NCI-H187 (cell line): Measurements from ENCODE around the gene ATP6V1G3.
"Not testable (repeated sequence)": the region's sequence is repeated elsewhere in the genome, so short reads cannot be mapped to it uniquely, and the experiment has no call there.

Experiments used
- DNase-seq, 2 experiments: peaks; one replicate each; lab custom pipeline; 2025; lab: John Stamatoyannopoulos, UW

Gene ATP6V1G3

DNA sequence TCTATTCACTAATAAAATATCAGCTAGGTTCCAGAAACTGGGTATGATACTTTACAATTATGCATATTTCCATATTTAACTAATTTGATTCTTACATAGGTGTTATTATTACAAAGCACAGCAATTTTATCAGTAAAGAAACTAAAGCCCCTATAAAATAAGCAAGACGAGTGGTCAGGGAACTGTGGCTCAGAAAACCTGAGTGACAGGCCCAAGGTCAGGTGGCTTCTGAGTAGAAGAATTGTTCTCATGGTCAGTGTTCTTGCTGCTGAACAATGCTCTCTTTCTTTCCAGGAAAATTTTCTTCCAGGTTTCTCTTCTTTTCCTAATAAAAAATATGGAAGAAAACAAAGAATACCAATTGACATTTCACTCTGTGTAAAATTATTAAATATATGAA, 2.2 kb upstream of the ATP6V1G3 start:
- DNase-seq: no peak

DNA sequence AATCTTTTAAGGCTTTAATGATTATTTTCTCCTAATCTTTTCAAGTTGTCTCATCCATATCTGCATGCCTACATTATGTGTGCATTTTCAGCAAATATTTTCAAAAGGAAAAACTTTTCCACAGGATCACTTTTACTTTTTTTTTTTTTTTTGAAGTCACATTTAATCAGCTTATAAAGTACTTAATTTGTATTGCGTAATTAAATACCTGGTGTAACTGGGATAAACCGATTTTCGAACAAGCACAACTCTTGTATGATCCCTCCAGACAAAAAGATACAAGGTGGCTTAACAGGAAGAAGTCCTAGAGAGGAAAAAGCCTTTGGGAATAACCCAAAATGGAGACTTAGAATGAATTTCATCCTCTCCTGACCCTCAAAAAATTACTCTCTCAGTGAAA, 1.3 kb upstream of the ATP6V1G3 start:
- no peak for DNase-seq

DNA sequence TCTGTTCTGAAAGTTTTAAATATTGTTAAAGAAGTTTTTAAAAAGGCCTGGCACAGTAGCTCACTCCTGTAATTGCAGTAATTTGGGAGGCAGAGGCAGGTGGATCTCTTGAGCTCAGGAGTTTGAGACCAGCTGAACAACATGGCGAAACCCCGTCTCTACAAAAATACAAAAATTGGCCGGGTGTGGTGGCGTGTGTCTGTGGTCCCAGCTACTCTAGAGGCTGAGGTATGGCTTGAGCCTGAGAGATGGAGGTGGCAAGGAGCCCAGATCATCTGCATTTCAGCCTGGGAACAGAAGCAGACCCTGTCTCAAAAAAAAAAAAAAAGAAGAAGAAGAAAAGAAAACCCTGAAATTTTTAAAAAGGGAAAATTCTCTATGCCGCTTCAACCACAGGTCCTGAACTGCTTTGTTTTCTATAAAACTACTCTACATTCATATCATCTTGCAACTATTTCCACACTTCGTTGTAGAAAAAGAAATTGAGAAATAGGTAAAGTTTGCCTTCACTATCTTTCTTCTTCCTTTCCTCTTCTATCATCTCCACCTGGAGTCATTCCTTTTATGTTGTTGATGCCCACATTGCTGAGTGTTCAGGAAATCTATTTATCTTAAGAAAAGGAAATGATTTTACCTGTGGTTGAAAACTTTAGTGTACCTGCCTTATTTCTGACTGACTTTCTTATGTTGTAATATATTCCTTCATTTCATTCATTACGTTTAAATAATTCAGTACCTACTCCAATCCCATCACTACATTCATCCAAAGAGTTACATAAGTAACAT, 1.7 kb downstream of the ATP6V1G3 start:
- no peak for DNase-seq

DNA sequence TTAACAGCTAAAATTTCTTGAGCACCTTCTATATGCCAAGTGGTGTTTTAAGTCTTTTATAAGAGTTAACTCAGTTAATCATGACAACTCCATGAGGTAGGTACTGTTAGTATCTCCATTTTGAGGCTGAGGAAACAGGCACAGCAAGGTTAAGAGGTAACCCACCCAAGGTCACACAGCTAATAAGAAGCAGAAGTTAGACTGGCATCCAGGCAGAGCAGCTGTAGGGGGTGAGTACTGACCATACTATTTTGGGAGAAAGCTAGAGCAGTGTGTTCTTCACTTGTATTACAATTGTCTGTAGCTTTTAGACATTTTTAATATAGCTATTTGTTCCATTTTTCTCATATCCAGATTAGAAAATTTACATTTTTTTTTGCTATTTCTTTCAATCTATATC, 4.8 kb downstream of the ATP6V1G3 start:
- DNase-seq: no peak

DNA sequence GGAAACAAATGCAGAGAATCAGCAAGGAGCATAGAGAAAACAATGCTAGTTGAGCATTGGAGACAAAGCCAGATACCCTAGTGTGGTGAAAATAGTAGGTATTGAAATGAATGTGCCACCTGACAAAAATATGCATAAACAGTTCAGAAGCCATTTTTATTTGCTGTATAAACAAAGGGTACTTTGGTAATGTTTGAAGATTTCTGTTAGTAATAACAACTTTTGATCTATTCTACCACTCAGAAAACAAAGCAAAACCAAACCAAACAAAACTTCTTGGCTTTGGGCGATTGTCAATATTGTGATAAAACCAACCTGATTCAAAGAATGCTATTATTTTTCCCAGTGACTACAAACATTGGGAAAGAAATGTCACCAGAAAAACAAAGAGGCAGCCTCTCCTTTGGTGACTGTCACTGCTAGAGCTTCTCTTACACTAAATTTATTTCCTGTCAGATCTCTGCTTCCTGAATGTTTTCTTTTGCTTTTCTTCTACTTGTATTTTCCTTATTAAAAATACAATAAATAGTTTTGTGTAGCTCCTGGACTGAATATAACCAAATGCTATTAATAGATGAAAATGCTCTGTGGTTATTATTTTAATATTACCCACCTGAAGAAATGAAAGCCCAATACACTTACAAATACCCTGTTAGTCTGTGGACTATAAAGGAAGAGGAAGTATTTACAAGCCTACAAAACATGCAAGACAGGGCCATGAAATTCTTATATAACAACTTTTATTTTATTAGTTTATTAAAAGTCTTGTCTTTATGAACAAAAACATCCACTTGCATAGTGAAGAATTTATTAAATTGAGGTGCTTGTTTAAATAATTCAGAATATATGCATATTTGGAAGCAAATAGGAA, 5.7 kb downstream of the ATP6V1G3 start:
- DNase-seq: no peak

DNA sequence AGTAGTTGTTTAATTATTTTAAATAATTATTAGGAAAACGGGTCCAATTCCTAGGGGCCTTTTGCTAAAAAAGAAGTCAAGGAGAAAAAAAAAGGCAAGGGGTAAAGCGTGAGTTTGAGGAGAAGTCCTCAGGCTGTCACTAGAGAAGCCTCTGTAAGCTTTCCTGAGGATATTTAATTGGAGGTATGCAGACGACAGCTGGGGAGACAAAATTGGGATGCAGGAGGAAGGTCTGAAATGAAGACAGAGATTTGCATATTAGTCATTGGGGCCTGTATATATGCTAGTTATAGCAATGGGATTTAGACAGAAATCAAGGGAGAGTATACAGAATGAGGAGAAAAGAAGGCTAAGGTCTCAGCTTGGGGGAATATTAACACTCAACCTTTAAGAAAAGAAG, 8.6 kb downstream of the ATP6V1G3 start:
- no peak for DNase-seq

DNA sequence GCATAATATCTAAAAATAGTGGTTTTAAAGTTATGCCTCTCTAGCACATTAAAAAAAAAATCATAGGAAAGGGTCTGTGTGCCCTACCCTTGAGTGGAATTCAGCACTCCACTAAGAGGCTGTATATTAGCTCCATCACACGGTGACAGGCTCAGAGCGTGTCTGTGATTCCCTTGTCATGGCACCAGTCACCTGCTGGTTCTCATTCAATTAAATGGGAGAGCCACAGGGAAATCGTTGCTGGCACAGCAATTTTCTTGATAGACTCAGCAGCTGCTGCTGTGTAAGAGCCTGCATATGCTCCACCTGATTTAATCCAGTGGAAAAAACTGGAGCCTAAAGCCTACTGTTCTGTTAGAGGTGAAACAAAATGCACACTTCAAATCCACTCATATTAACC, 9.5 kb downstream of the ATP6V1G3 start:
- peak; percentile 8 to 26 for DNase-seq

DNA sequence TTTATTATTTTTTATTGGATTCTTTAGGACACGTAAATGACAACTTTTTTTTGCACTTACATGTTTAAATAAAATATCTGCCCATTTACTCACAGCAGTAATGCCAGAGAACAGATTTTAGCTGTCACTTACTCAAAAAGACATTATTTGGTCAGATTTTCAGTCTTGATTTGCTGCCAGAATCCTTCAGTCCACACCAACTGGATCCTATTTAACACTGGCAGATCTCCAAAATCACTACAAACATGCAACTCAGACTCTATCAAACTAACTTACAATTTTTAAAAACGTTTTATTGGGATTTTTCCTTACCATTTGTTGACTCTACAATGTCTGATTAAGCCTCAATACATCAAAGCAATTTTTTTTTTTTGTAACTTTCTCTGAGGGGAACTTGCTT, 11.1 kb downstream of the ATP6V1G3 start:
- no peak for DNase-seq

DNA sequence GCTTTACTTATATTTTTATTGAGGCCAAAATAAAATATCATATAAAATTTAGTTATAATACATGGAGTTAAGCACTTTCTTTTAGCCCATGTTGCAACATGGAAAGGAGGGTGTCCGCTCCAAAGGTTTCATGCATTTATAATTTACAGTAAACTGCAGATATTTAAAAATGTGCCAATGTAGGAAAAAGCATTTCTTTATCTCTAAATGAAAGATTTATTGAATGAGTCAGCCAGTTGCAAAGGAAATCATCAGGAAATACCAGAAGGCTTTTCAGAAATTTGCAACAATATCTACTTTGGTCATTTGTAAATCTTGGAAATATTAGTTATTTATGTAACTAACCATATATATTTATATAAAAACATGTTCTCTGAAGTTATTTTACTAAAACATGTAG, 12.1 kb downstream of the ATP6V1G3 start:
- no peak for DNase-seq

DNA sequence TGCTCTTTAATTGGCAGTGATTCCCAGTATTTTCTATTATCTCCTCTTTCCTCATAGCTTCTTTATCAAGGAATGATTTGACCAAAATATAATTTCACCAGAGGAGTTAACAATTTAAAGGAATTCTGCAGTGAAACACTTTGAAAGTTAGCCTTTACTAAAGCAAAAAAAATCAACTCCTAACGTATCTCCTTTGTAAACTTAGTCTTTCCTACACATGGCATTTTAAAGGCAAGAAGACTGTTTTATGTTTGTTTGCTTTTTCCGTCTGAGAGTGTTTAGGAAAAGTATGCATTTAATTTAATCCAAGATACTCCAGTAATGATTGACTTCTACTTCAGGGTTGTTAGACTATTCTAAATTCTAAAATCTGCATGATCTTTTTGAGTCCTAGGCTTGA, 15.9 kb downstream of the ATP6V1G3 start:
- no peak for DNase-seq

DNA sequence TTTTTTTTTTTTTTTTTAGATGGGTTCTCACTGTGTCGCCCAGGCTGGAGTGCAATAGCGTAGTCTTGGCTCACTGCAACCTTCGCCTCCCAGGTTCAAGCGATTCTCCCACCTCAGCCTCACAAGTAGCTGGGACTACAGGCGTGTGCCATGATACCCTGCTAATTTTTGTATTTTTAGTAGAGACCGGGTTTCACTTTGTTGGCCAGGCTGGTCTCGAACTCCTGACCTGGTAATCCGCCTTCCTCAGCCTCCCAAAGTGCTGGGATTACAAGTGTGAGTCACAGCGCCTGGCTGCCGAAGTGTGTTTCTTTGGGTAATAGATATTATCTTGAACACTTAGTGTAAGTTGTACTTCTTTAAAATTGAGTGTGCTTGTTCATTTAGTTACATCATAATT, 16.4 kb downstream of the ATP6V1G3 start:
- not testable (repeated sequence) for DNase-seq

DNA sequence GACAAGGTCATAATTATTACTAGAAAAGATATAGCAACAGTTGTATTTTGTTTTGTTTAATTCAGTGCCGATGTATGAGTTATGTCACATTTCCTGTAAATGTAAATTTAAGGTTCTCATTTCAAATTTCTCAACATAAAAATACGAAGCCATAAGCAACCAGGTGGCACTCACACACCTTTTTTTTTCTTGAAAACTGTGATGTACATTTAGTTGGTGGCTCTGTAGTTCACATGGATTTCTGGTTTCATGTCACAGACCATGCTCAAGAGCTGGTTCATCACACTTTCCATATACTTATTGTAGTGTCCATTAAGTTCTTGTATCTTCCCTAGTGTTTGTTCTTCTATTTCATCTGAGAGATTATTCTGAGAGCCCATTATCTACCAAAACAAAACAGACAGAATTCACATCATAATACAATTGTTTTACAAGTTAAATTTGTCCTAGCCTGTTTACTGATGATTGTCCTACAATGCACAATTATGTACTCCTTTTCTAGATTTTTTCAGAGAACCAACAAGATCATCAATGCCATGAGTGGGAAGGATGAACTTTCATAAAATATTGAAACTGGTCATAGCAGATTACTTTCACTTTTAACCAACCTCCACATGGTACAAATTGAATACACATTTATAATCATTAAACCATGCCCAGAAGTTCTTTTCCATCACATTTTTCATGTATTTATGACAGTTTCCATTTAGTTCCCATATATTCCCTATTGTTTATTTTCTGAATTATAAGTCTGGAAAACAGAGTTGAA, 17.1 kb downstream of the ATP6V1G3 start:
- DNase-seq: no peak

DNA sequence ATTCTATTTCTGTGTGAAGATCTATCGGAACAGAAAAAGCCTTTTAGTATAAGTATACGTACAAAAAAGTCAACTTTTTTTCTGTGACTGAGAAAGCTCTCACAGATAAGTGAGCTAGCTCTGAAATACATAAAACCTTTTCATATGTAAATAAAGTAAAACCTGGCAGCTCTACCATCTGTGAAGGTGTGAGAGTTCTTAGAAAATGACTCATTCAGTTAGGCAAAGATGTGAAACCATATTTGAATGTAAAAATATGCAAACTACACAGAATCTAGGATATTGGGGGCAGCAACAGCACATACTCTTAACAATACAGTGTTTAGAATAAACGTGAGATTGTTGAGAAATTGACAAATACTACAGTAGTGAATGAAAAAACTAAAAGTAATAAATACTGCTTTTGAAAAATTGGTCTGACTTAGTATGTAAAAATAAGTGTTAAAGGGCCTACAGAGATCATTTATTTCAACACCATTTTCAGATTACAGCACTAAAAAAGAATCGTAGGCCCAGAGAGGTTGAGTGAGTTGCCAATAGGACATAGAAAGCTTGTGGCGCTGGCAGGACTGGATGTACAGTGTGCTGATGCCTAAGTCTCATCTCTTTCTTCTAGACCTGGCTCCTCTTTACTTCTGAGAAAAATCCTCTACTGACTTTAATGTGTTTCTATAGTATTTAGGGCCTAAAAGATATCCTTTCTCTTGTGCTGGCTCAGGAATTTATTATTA, 19.8 kb downstream of the ATP6V1G3 start:
- DNase-seq: no peak

DNA sequence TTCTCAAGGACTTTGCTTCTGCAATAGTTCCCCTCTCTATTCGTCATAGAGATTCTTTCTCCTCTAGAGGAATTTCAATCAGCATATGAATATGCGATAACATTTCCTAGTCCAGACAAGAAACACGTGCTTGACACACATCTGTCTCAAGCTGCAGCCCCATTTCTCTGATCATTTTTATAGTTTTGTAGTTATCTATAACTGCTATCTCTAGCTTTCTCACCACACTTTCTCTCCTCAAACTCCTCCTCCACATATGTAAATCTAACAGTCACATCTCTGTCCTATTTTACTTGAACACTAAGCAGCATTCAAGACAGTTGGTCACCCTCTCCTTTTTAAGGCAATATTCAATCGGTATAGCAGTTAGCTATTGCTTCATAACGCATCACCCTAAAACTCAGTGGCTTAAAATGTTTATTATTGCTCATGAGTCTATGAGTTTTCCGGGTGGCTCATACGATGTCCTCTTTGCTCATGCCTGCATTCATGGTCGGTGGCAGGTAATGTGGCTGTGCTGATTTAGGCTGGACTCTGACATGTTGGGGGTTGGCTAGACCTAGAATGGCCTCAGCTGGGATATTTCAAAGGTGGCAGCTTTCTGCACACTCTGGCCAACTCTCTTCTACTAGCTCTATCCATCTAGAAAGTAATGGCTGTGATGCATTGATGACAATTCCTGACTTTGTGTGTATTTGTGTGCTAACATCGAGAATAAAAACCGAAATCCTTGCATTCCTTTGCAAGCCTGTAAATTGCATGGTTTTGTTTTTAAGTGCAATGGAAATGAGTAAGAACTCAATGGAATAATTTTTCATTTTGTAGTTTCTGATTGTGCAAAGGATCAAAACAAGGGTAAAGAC, 20.6 kb downstream of the ATP6V1G3 start:
- no peak for DNase-seq

DNA sequence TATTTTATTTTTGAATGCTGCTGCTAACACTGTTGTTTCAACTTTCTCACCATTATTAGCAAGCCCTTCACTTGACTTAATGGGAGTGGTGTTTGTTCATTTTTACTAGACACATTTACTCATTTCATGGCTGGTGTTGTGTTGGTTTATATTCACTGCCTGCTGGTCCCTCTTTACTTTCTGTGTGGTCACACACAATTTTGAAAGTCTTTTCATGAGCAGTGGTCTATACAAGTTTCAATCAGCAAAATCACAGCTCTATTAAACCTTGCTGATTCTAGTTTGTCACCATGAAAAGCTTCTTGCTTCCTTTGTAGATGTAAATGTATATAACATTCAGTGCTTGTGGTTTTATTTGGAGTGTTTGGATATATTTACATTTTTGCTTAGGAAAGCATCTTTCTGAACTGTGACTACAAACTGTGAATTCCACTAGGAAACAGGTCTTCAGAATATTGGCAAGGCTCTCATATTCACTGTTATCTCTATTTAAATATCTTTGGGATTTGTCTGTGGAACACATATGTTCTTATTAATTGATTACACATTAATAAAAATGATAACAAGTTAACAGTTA, 22.8 kb downstream of the ATP6V1G3 start:
- no peak for DNase-seq

DNA sequence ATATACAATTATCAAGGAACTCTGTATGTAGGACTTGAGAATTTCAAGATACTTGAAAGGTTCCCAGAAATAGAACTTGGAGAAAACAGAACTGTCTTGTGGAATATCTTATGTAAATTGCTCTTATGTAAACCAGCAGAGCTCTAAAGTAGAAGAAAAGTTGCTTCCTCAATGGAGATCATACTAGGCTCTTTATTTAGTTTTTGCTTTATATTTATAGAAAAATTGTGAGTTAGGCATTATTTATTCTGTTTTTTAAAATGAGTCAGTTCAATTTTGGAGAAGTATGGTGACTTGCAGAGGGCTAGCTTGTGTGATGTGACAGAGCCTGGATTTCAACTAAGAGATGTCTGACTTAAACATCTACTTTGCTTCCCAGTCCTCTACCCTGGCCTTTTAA, 40.4 kb downstream of the ATP6V1G3 start:
- DNase-seq: no peak

DNA sequence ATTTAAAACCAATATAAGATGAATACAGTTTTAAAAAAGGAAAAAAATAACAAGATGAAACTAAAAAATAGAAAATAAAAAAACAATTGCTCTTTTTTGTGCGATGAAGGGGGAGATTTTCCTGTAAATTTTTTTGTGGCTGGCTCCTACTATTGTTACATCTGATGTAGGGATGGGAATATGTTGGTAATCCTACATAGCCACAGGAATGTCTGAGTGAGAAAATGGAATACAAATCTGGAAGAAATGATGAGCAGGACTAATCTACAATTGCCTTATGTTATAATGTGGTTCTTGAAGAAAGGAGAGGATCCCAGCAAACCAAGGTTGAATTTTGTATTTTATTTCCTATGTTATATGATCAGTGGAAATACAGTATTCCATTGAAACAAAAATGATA, 40.9 kb downstream of the ATP6V1G3 start:
- DNase-seq: no peak

DNA sequence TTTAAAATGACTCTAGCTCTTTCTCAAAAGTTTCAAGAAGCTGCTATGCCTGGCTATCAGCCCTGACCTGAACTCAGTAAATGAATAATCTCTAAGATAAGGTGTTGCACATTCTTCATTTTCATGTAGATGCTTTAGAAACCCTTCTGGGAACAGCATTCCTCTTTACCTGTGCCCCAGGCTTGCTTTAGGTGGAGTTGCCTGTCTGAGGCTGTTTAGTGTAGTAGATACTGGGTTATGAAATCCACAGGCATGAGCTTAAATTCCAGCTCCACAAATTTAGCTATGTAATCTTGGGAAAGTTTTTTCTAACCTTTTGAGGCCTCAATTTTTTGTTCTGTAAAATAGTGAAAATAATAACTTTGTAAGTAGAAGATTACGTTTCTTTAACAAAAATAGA, 41.6 kb downstream of the ATP6V1G3 start:
- no peak for DNase-seq

DNA sequence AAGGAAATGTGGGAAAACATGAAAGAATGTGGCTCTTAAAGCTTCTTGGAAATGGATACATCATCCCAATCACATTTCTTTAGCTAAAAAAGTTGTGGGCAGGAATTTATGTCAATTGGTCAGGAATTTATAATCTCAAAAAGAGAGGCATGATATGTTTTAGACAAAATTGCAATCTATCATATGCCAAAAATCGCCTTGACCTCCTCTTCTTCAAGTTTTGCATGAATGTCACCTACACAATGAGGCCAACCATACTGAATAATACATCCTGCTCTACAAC, 42.4 kb downstream of the ATP6V1G3 start:
- no peak for DNase-seq

DNA sequence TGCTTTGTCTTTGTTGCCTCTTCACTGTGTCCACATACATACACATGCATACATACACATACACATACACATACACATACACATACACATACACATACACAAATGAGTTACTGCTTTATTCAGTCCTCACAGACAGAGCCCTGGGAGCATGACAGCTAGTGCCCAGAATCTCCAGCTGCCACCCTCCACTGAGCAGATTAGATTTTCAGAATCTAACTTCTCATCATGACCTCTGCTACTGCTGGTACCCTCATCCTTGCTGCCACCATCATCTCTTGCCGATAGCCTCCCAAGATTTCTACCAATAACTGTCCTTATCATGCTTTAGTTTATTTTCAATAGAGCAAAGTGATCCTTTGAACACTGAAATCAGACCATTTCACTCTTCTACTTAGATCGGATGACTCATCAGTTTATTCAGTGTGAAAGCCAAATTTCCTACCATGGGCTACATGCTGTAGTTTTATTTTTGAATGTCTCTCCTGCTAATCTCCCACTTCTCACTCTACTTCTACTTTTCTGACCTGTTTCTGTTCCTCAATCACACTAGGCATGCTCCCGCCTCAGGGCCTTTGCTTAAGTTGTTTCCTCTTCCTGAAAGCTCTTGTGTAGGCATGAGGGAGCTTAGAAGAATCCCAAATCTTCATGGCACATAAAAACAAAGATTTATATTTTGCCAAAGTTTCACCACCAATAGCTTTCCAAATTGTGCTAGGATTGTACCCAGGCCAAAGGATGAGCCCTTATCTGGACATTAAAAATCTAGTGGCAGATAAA, 43.0 kb downstream of the ATP6V1G3 start:
- no peak for DNase-seq
